HG02642 (cell line): ENCODE measurements around the gene WNT7B.
A peak's percentile ranks its signal among the peaks of the same experiment; 100 is the strongest.

Experiments used
- ATAC-seq: cut with Tn5 transposase; IDR thresholded peaks from one replicate; pipeline ENCODE4 v1.9.1; 2021; ENCODE audit warnings: mild to moderate bottlenecking; ENCODE audit not compliant: unreplicated experiment, poor library complexity

The WNT7B gene

GRCh38 chr22:45977003-45977411 is at the start of gene WNT7B:
WNT7B (minus strand) TSS chr22:45977162; CDS start chr22:45976754, 408 bp downstream.
- no peak for ATAC-seq

GRCh38 chr22:46025973-46026898 is 49.3 kb upstream of the WNT7B start:
- no peak for ATAC-seq

- ATAC-seq, result no peak
Measured at GRCh38 chr22:46025225-46025972, 48.4 kb upstream of the WNT7B start.

GRCh38 chr22:46024136-46024840 is 47.3 kb upstream of the WNT7B start:
- ATAC-seq, result no peak

- ATAC-seq, result no peak
Measured at GRCh38 chr22:46023558-46023981, 46.6 kb upstream of the WNT7B start.

DNA sequence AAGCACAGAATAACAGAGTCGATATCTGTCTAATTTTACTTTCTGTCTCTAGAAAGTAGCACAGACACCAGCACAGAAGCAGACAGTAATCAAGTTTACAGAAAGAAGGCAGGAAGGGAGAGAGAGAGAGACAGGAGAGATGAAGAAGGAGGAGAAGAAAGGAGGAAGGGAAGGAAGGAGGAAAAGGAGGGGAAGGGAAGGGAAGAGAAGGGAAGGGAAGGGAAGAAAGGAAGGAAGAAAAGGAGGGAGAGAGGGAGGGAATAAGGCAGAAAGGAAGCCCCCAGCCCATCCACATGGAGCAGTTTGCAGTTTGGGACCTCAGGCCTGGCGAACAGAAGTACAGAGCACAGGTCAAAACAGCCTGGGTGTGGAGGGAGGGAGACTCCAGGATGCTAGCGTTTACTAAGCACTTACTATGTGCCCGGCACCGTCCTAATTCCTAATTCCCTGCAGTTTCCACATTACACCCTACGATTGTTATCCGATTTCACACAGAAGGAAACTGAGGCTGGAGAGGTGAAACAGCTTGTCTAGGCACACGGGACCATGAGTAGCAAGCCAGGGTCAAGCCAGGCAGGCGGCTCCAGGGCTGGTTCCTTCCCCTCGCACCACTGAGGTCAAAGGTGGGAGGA is 46.0 kb upstream of the WNT7B start:
- ATAC-seq, result no peak

GRCh38 chr22:46021577-46021976 is 44.6 kb upstream of the WNT7B start:
- no peak for ATAC-seq

DNA sequence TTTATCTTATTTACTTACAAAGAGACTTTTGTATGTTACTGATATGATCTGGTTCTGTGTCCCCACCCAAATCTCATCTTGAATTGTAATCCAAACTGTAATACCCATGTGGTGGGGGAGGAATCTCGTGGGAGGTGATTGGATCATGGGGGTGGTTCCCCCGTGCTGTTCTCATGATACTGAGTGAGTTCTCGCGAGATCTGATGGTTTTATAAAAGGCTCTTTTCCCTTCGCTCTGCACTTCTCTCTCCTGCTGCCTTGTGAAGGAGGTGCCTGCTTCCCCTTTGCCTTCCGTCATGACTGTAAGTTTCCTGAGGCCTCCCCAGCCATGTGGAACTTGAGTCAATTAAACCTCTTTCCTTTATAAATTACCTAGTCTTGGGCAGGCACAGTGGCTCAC is 42.4 kb upstream of the WNT7B start:
- no peak for ATAC-seq

DNA sequence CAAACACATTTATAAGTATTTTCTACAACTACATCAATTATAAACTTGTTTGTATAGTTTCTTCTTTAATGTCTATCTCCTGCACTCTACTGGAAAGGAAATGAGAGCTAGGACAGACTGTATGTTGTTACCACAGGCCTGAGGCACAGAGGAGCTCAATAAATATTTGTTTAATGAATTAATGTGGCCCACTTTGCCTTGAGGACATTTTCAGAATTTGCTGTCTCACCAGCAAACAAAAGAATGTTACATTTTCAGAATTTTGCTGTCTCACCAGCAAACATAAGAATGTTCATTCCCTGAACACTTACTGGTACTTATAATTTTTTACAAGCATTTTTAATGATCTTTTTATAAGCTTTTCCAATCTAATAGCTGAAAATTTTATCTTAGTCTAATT is 41.9 kb upstream of the WNT7B start:
- ATAC-seq, result no peak

GRCh38 chr22:46017166-46017565 is 40.2 kb upstream of the WNT7B start:
- ATAC-seq, result no peak

GRCh38 chr22:46013460-46014416 is 36.8 kb upstream of the WNT7B start:
- ATAC-seq, result peak; percentile 83

DNA sequence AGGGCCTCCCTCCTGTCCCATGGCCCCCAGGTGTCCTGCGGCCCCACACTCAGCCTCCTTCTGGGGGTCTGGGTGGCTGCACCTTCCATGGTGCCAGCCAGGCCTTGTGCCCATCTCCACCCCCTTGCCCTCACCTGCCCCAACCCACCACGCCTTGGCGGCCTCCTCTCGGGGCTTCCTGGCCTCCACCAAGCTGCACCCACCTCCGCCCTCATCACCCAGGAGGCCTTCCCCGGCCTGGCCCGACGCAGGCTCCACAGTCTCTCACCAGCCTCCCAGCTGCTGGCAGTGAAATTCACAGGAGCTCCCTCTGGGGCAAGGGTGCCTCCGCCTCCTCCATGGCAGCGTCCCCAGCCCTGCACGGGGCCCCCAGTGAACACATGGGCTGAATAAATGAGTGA is 35.9 kb upstream of the WNT7B start:
- ATAC-seq, result no peak

DNA sequence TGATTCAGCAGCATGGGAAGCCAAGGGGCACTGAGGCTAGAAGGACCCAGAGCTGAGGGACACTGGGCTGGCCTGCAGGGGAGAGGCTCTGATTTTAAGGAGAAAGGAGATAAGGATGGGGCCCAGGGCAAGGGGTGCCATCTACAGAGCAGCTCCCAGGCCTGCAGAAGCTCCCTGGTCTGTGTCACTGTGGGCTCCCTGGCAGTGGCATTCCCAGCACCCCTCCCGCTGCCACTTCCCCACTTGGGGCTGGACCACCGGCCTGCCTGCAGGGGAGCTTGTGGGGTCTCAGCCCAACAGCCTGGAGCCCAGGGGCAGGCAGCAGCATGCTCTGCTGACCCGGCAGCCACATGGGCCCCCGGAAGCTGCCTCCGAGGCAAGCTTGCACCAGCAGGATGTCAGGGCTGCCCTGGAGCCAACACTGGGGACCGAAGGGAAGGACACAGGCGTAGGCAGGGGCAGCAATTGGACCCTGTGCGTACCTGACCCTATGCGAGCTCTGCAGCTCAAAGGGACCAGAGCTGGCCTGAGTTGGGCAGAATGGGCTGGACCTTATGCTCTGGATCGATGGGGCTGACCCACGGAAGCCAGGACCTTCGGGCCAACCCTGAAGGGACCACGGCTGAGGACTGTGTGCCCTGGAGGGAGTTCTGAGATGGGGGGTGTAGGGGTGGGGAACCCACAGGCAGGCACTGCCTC is 35.4 kb upstream of the WNT7B start:
- no peak for ATAC-seq

GRCh38 chr22:46011627-46012181 is 34.7 kb upstream of the WNT7B start:
- ATAC-seq, result no peak

DNA sequence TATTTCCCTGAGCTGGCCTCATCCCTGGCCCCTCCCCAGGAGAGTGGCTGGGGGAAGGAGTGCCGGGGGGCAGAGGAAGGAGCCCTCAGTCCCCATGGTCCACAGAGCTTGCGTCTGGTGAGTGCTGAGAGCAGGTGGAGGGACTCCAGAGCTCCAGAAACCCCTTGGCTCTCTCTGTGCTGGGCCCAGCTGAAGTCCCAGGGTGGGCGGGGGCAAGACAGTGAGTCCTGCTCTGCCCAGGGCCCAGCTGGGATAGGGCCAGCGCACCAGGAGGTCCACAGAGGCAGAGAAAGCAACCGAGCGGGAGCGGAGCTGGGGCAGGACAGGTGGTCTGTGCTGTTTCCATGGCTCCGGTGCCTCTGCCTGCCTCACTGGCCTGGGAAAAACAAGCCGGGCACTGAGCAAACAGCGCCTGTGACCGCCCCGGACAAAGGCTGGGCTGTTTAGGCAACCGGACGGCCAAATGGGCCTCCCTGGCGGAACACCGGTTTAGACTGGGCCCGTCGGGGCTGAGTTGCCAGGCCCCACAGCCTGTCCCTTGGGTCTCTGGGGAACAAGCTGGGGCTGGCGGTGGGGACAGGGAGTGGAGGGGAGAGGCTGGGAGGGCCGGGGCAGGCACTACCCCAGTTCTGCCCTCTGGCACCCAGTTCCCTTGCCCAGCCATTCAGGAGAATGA is 34.1 kb upstream of the WNT7B start:
- ATAC-seq, result no peak

GRCh38 chr22:46010207-46010867 is 33.4 kb upstream of the WNT7B start:
- no peak for ATAC-seq

GRCh38 chr22:46009730-46010129 is 32.8 kb upstream of the WNT7B start:
- no peak for ATAC-seq
